PC-9 (cell line): ENCODE measurements around the gene XPO5. TPM values are rescaled to one million over a fixed set of nuclear protein-coding genes. Genes with fewer than 3 reads are reported as not detected.

Experiments
- BruUV-seq: library from RNA; stranded (reverse); fragments of 400-500 nt; replicated peaks from 2 replicates; lab custom pipeline; 2021; lab: Mats Ljungman, UMichigan
- CTCF ChIA-PET: fragments of 300-600 bp; sonication (Branson Sonifier 250); formaldehyde crosslinking; loops from one replicate; lab custom pipeline; 2022; ENCODE audit warnings: antibody characterized with exemption; lab: Charles Lee
- POLR2A ChIA-PET: fragments of 300-600 bp; sonication (Branson Sonifier 250); formaldehyde crosslinking; loops from one replicate; lab custom pipeline; 2022; ENCODE audit warnings: antibody characterized with exemption; ENCODE audit not compliant: unreplicated experiment; lab: Charles Lee
- DNase-seq, 2 experiments: peaks; one replicate each; pipeline versions ENCODE4 v3.0.0 to v3.0.0-alpha.2; 2015 to 2022; ENCODE audit warnings: mixed read lengths in 1 of 2
- H2AFZ ChIP-seq: fragments of 200-600 bp; sonication (generic); 2 replicates; pipeline ENCODE4 v1.8.1; 2017; ENCODE audit warnings: antibody characterized with exemption
- H3F3A ChIP-seq: fragments of 200-600 bp; sonication (generic); 2 replicates; pipeline ENCODE4 v1.8.1; 2017; ENCODE audit warnings: antibody characterized with exemption, mild to moderate bottlenecking, low read depth; ENCODE audit not compliant: insufficient read depth
- H3K27ac ChIP-seq: fragments of 200-600 bp; sonication (generic); 2 replicates; pipeline ENCODE4 v1.6.1; 2016; ENCODE audit warnings: mixed run types
- H3K27me3 ChIP-seq: fragments of 200-600 bp; sonication (generic); 2 replicates; pipeline ENCODE4 v1.6.1; 2016; ENCODE audit warnings: low read depth, mixed run types; ENCODE audit not compliant: insufficient read depth
- H3K36me3 ChIP-seq: fragments of 200-600 bp; sonication (generic); 2 replicates; pipeline ENCODE4 v1.6.1; 2016; ENCODE audit warnings: low read depth, mixed run types
- H3K4me1 ChIP-seq: fragments of 200-600 bp; sonication (generic); replicated peaks from 2 replicates; pipeline ENCODE4 v1.6.1; 2016; ENCODE audit warnings: mixed run types; ENCODE audit not compliant: insufficient read depth
- H3K4me2 ChIP-seq: fragments of 200-600 bp; sonication (generic); 2 replicates; pipeline ENCODE4 v1.6.1; 2017; ENCODE audit warnings: mixed run types
- H3K4me3 ChIP-seq: fragments of 200-600 bp; sonication (generic); 2 replicates; pipeline ENCODE4 v1.6.1; 2016; ENCODE audit warnings: mixed run types
- H3K79me2 ChIP-seq: fragments of 200-600 bp; sonication (generic); 2 replicates; pipeline ENCODE4 v1.6.1; 2017; ENCODE audit warnings: low read depth, mixed run types
- H3K9me2 ChIP-seq: fragments of 200-600 bp; sonication (generic); 2 replicates; pipeline ENCODE4 v1.8.1; 2017; ENCODE audit warnings: mild to moderate bottlenecking; ENCODE audit not compliant: insufficient read depth
- H3K9me3 ChIP-seq: fragments of 200-600 bp; sonication (generic); 2 replicates; pipeline ENCODE4 v1.8.1; 2016; ENCODE audit warnings: low read depth; ENCODE audit not compliant: insufficient read depth
- H4K20me1 ChIP-seq: fragments of 200-600 bp; sonication (generic); 2 replicates; pipeline ENCODE4 v1.8.1; 2017; ENCODE audit not compliant: insufficient read depth
- EZH2 ChIP-seq: fragments of 200-600 bp; sonication (generic); IDR thresholded peaks from 2 replicates; pipeline ENCODE4 v1.8.0; 2017; ENCODE audit warnings: antibody characterized with exemption, low read depth
- intact Hi-C: fragments of 100-400 bp; cut with micrococcal nuclease; formaldehyde crosslinking; loops from one replicate; pipeline ENCODE4 v1.10.0; 2022; ENCODE audit not compliant: unreplicated experiment
- total RNA-seq: library from RNA; stranded (reverse); gene quantifications from 2 replicates; pipeline ENCODE4 v1.2.3, GENCODE V29; 2021
- TF ChIP-seq, protein P1 (sequence below): fragments of 200-600 bp; sonication (generic); conservative IDR thresholded peaks from 2 replicates; pipeline ENCODE4 v1.6.1; 2017; ENCODE audit warnings: mixed run types, antibody characterized with exemption, mild to moderate bottlenecking, moderate library complexity

XPO5 gene
- total RNA-seq, 1 experiment from 2014 or later: 36.1 TPM

DNA sequence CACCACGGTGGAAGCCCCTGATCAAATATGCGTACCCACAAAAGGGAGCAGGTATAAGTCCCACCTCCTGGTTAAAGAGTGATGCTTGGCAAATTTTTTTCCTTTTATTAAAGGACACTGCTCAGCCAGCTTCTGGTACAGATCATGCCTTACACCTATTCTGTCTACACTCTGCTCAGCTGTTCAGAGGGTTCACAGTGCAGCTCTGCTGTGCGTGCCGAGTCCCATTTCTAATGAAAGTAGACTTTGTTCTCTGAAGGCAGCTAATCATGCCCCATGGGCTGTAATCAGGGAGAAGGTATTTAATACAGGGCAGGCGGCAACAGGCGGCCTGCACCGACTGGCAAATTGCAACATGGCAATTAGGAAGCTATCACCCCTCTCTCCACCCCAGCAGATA, 82.0 kb downstream of the XPO5 start:
- Histone ChIP-seq H3K27me3 (no peaks in the 10 kb centered on the region), H3K9me3 (no peaks in the 10 kb centered on the region), H4K20me1 (0 out of 2 replicates have a peak, but pooled peaks cover 13% of the 10 kb centered on the region), H3K9me2 (no peaks in the 10 kb centered on the region), H3K4me2 (no peak overlapping the region), H3K79me2 (peaks cover 4% of the 10 kb centered on the region; the same call in 1 of the 2 replicates), H2AFZ (no peak overlapping the region), H3K36me3 (0 out of 2 replicates have a peak, but pooled peaks cover 3% of the 10 kb centered on the region), H3K27ac (no peak overlapping the region), H3K4me3 (no peak overlapping the region), H3K4me1 (peaks cover 31% of the 10 kb centered on the region), H3F3A (peaks cover 27% of the 10 kb centered on the region; the same call in 1 of the 2 replicates)
- no TSS peak for BruUV-seq
- intact Hi-C loops: loop anchor here (10.0 kb wide), 2 partner anchors 59 to 319 kb away; partner anchors contain the start of gene SRF
- POLR2A ChIA-PET: no interaction called here
- no peak for TF ChIP-seq EZH2
- TF ChIP-seq, protein P1, sequence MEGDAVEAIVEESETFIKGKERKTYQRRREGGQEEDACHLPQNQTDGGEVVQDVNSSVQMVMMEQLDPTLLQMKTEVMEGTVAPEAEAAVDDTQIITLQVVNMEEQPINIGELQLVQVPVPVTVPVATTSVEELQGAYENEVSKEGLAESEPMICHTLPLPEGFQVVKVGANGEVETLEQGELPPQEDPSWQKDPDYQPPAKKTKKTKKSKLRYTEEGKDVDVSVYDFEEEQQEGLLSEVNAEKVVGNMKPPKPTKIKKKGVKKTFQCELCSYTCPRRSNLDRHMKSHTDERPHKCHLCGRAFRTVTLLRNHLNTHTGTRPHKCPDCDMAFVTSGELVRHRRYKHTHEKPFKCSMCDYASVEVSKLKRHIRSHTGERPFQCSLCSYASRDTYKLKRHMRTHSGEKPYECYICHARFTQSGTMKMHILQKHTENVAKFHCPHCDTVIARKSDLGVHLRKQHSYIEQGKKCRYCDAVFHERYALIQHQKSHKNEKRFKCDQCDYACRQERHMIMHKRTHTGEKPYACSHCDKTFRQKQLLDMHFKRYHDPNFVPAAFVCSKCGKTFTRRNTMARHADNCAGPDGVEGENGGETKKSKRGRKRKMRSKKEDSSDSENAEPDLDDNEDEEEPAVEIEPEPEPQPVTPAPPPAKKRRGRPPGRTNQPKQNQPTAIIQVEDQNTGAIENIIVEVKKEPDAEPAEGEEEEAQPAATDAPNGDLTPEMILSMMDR: no peak
- CTCF ChIA-PET: no interaction called here
- no peak for DNase-seq

DNA sequence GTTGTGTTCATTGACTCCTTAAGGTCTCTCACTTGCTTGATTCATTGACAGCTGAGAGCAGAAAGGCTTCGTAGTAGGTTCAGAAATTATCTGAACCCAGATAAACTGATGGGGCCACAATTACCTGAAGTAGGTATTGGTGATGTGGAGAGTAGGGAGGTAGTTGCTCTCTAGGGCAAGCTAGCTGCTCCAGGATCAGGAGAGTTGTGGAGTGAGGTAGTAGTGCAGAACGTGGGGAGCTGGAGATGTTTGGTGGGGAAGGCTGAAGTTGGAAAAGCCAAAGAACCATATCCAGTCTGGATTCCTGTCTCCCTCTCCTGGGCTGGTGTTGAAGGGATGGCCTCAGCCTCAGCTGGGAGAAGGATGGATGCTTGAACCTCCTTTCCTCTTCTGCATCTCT, 82.6 kb downstream of the XPO5 start:
- H3K4me2 ChIP-seq: no peak overlapping the region
- H3K4me3 ChIP-seq: no peak overlapping the region
- TF ChIP-seq EZH2: no peak
- TF ChIP-seq, protein P1: no peak
- peaks cover 27% of the 10 kb centered on the region; the same call in 1 of the 2 replicates for H3F3A ChIP-seq
- no peak for DNase-seq
- peaks cover 31% of the 10 kb centered on the region for H3K4me1 ChIP-seq
- intact Hi-C loops: loop anchor here (10.0 kb wide), 2 partner anchors 58 to 318 kb away; partner anchors contain the start of gene SRF
- H3K36me3 ChIP-seq: no peaks in the 10 kb centered on the region
- no peak overlapping the region for H2AFZ ChIP-seq
- ChIA-PET POLR2A (no interaction called here), CTCF (no interaction called here)
- no peaks in the 10 kb centered on the region for H3K9me2 ChIP-seq
- 0 out of 2 replicates have a peak, but pooled peaks cover 14% of the 10 kb centered on the region for H4K20me1 ChIP-seq
- H3K27me3 ChIP-seq: no peaks in the 10 kb centered on the region
- BruUV-seq: no TSS peak
- peaks cover 4% of the 10 kb centered on the region; the same call in 1 of the 2 replicates for H3K79me2 ChIP-seq
- no peaks in the 10 kb centered on the region for H3K9me3 ChIP-seq
- H3K27ac ChIP-seq: no peak overlapping the region

DNA sequence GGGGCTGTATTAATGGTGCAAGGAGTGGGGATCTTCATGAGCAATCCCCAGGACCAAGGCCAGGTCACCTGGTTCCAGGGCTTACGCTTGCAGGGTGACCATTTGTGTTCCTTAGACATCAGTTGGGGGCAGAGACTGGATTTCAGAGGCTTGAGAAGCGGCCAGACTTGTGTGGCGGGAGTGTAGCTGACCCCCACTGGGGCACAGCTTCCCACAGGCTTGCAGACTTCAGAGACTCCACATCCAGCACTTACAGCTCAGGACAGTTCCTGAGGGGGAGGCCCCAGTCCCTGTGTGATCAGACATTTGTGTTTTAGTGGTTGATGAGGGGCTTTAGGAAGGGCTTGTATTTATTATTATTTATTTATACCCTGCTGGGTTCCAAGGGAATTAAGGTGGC, 83.2 kb downstream of the XPO5 start:
- CTCF ChIA-PET: interaction anchor here (0.6 kb wide), 1 partner anchor 35 kb away, joined by 7 read pairs; no protein-coding TSS in a partner anchor
- no peak overlapping the region for H3K4me3 ChIP-seq

More for the DNA sequence above, 83.2 kb downstream of the XPO5 start:
- Histone ChIP-seq H3F3A (peaks cover 26% of the 10 kb centered on the region; the same call in 1 of the 2 replicates), H2AFZ (no peak overlapping the region), H3K4me2 (no peak overlapping the region), H4K20me1 (0 out of 2 replicates have a peak, but pooled peaks cover 14% of the 10 kb centered on the region), H3K9me3 (no peaks in the 10 kb centered on the region), H3K79me2 (peaks cover 4% of the 10 kb centered on the region), H3K9me2 (no peaks in the 10 kb centered on the region), H3K27me3 (no peaks in the 10 kb centered on the region), H3K4me1 (peaks cover 31% of the 10 kb centered on the region), H3K27ac (no peak overlapping the region), H3K36me3 (no peaks in the 10 kb centered on the region)
- no peak for TF ChIP-seq EZH2
- intact Hi-C loops: loop anchor here (10.0 kb wide), 2 partner anchors 58 to 318 kb away; partner anchors contain the start of gene SRF
- no TSS peak for BruUV-seq
- POLR2A ChIA-PET: interaction anchor here (0.5 to 0.6 kb wide), 4 partner anchors 12 to 613 kb away, joined by 3 to 7 read pairs (median 4); partner anchors contain the start of genes ABCC10 and RPL7L1
- no peak for DNase-seq
